Astrocyte of the cerebellum (primary cell): ENCODE results near the gene MAL.

Experiments used
- DNase-seq: peaks from one replicate; pipeline ENCODE4 v3.0.0-alpha.2; 2011; ENCODE audit warnings: low read depth
- H3K4me3 ChIP-seq: 2 replicates; pipeline ENCODE4 v1.5.1; 2011; ENCODE audit warnings: mild to moderate bottlenecking, low read depth, low read length, moderate library complexity
- in situ Hi-C: cut with HindIII; loops from 2 replicates; pipeline ENCODE4 v1.10.0; 2017; ENCODE audit warnings: low sequenced_read_pairs
- TF ChIP-seq, protein P1 (sequence below): IDR thresholded peaks from 2 replicates; pipeline ENCODE4 v1.5.1; 2012; ENCODE audit warnings: low read length, low read depth, moderate library complexity, mild to moderate bottlenecking; ENCODE audit errors: missing control alignments

Gene MAL

GRCh38 chr2:94992360-94992759 lies 33.1 kb upstream of the MAL start:
- TF ChIP-seq, protein P1, sequence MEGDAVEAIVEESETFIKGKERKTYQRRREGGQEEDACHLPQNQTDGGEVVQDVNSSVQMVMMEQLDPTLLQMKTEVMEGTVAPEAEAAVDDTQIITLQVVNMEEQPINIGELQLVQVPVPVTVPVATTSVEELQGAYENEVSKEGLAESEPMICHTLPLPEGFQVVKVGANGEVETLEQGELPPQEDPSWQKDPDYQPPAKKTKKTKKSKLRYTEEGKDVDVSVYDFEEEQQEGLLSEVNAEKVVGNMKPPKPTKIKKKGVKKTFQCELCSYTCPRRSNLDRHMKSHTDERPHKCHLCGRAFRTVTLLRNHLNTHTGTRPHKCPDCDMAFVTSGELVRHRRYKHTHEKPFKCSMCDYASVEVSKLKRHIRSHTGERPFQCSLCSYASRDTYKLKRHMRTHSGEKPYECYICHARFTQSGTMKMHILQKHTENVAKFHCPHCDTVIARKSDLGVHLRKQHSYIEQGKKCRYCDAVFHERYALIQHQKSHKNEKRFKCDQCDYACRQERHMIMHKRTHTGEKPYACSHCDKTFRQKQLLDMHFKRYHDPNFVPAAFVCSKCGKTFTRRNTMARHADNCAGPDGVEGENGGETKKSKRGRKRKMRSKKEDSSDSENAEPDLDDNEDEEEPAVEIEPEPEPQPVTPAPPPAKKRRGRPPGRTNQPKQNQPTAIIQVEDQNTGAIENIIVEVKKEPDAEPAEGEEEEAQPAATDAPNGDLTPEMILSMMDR, result no peak
- no peak for DNase-seq
- no peak overlapping the region for H3K4me3 ChIP-seq
- in situ Hi-C loops, result no loop called here

DNA sequence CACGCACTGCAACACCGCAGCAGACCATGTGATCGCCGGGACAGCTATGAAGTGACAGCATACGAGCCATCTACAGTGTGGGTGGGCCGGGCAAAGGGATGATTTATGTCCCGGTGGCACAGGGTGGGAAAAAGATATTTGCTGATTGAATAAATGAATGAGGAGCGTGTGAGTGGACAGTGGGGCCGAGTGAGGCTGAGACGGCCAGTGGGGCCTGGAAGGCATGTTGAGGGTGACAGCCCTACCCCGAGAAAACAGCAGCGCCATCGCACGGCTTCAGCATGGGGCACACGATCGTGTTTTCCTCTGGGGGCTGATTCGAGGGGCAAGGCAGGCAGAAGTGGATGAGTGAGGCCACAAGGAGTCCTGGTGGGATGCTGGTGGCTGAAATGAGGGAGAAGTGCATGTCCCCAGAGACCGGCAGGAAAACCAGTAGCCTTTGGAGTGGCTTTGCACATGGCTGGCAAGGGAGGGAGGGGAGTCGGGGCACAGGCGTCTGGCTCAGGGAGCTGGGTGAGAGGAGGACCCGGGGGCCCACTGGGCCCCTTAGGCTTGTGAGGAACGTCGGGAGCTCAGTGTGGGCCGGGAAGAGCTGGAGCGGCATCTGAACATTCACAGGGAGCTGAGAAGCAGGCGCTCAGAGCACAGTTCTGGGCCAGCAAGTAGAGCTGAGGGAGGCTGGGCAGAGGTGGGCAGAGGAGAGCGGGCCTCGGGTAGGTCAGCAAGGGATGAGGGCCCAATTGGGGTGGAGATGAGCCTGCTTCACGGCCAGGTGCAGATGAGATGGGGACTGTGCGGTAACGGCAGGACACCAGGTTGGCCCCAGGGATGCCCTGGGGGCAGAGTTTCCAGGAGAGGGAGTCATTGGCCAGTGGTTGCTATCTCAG lies 32.1 kb upstream of the MAL start:
- no peak for DNase-seq
- in situ Hi-C loops, result no loop called here
- TF ChIP-seq, protein P1, result no peak
- no peak overlapping the region for H3K4me3 ChIP-seq

DNA sequence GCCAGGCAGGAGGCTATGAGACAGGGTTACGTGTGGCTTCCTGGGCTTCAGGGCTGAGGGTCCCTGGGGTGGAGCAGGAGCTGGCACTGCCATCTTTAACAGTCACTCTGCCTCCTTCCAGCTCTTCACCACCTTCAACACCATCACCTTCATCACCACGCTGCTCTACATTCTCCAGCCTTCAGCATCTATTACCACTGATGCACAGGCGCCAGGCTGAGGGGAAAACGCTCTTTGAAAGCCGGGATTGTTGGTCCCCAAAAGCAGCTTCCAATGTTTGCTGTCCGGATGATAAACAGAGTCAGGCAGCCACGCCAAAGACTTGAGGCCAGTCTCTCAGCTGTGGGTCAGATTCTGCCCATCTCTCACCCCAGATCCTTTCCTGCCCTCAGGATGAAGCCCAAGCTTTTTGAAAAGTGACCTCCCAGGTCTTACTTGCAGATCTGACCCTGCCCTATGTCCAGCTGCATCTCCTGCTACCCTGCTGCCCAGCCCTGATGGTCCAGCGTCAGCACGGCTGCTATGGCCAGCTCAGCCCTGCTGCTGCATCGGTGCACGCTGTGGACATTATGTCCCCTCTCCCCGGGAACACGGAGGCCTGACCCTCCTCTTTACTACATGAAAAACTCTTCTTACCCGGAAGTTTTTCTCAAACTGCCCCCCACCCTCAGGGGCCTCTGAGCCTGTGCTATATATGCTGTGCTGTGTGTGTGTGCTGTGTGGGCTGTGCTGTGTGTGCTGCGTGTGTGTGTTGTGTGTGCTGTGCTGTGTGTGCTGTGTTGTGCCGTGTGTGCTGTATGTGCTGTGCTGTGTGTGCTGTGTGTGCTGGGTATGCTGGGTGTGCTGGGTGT lies 31.2 kb upstream of the MAL start:
- TF ChIP-seq, protein P1, result no peak
- H3K4me3 ChIP-seq, result no peak overlapping the region
- in situ Hi-C loops, result no loop called here
- DNase-seq, result no peak

GRCh38 chr2:94994914-94995552 lies 30.5 kb upstream of the MAL start:
- DNase-seq, result no peak
- no peak overlapping the region for H3K4me3 ChIP-seq
- TF ChIP-seq, protein P1, result no peak
- in situ Hi-C loops, result no loop called here

DNA sequence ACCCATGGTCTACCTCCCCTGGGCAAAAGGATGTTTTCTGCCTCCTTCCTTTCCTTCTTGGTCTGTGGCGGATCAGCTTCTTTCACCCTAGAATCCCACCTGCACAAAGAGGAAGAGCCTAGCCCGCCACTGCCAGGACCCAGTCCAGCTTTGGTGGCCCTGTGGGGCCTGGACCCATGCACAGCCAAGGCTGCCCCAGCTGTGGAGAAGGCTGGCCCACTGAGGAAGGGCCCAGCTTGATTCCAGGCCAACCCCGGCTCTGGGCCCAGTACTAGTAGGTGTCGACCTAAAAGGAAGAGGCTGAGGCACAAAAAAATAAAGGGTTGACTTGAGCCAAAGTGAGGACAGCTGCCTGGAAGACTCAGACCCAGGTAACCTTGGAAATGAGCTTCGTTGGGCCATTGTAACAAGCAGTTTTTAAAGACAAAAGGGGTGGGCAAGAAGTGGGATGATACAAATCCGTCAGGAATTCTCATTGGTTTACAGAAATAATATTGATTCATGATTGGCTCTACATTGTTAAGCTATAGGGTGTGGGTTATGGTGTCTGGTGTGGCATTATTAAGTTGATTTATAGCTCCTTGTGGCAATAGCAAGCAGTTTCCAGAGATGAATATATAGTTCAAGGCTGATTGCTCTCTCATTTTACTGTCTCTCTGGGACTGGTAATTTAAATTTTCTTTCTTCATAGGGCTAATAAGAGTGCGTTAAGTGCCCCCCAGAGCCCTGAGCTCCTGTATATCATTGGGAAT lies 29.8 kb upstream of the MAL start:
- no peak for DNase-seq
- TF ChIP-seq, protein P1, result no peak

More for the DNA sequence above, 29.8 kb upstream of the MAL start:
- no peak overlapping the region for H3K4me3 ChIP-seq
- in situ Hi-C loops, result no loop called here
